Body of pancreas (tissue), 4 donors: ENCODE measurements around the gene LNX1. TPM values are rescaled to one million over a fixed set of nuclear protein-coding genes. Genes with fewer than 3 reads are reported as not detected.
A peak's percentile ranks its signal among the peaks of the same experiment; 100 is the strongest.

ENCODE experiments used
- ATAC-seq: fragments of 150-250 bp; one replicate; pipeline ENCODE4 v1.9.1; 2016
- DNase-seq, 4 donors: peaks; one replicate each; pipeline ENCODE4 v3.0.0-alpha.2; 2019
- H3K27ac ChIP-seq, 4 donors: fragments of 200-600 bp; sonication (generic); 1 replicate in 3 of 4; 2 replicates in 1 of 4; pipeline versions ENCODE4 v1.5.1 to v1.6.1; 2016 to 2019; ENCODE audit warnings: mild to moderate bottlenecking in 1 of 4, mixed read lengths in 1 of 4, moderate library complexity in 1 of 4
- H3K27me3 ChIP-seq, 2 donors: fragments of 200-600 bp; sonication (generic); one replicate each; pipeline ENCODE4 v1.6.0; 2016; ENCODE audit warnings: mild to moderate bottlenecking in 1 of 2
- H3K36me3 ChIP-seq, 2 donors: fragments of 200-600 bp; sonication (generic); replicated peaks in 1 of 2; 2 replicates each; pipeline ENCODE4 v1.5.1; 2016; ENCODE audit warnings: low read depth in 2 of 2; ENCODE audit not compliant: insufficient read depth in 1 of 2
- H3K4me1 ChIP-seq: fragments of 200-600 bp; sonication (generic); one replicate; pipeline ENCODE4 v1.6.0; 2016
- H3K4me3 ChIP-seq, 2 donors: fragments of 200-600 bp; sonication (generic); 1 replicate in 1 of 2; 2 replicates in 1 of 2; pipeline ENCODE4 v1.5.1; 2016 to 2019
- H3K9me3 ChIP-seq, 3 donors: fragments of 200-600 bp; sonication (generic); 1 replicate in 2 of 3; 2 replicates in 1 of 3; pipeline ENCODE4 v1.5.1; 2016
- CTCF ChIP-seq, 7 experiments: fragments of 450-650 bp in 4 of 7; fragments of 200-600 bp in 3 of 7; sonication (generic) in 3 of 7; IDR thresholded peaks; one replicate each; pipeline ENCODE4 v1.5.1; 2016 to 2019; ENCODE audit warnings: antibody characterized with exemption in 7 of 7
- POLR2A ChIP-seq, 3 donors: fragments of 450-650 bp; IDR thresholded peaks; one replicate each; pipeline ENCODE4 v1.6.1; 2016; ENCODE audit warnings: antibody characterized with exemption in 3 of 3, mild to moderate bottlenecking in 2 of 3
- WGBS, 2 donors: methylation state at CpG; one replicate each; pipeline ENCODE4 v1.1.5; 2017; 5-methylcytosine and 5-hydroxymethylcytosine counted together
- intact Hi-C: fragments of 100-400 bp; cut with DNase I; formaldehyde crosslinking; loops from one replicate; pipeline ENCODE4 v1.15.1; 2023
- total RNA-seq, 2 donors: library from RNA; depleted of rRNA; stranded (reverse); fragments of >200 nt; gene quantifications; one replicate each; pipeline ENCODE4 v1.1.0, GENCODE V29; 2016

LNX1 gene
- total RNA-seq, 2 donors from 2014 or later: 15.2 to 17.1 TPM

GRCh38 chr4:53580274-53580673 is 11.0 kb downstream of the LNX1 start:
- H3K4me3 ChIP-seq: no peak overlapping the region
- TF ChIP-seq CTCF (IDR thresholded peaks at IDR 0.05) (no peak), POLR2A (IDR thresholded peaks at IDR 0.05) (no peak)
- no peak for ATAC-seq
- no peaks in the 10 kb centered on the region for H3K27me3 ChIP-seq
- no peaks in the 10 kb centered on the region for H3K36me3 ChIP-seq
- peaks cover 43% of the 10 kb centered on the region for H3K4me1 ChIP-seq
- intact Hi-C loops: no loop called here
- no peaks in the 10 kb centered on the region for H3K9me3 ChIP-seq
- H3K27ac ChIP-seq: no peak overlapping the region
- WGBS, 2 donors: 76 to 81% methylated on average over 3 of the region's 3 CpGs
- no peak for DNase-seq

DNA sequence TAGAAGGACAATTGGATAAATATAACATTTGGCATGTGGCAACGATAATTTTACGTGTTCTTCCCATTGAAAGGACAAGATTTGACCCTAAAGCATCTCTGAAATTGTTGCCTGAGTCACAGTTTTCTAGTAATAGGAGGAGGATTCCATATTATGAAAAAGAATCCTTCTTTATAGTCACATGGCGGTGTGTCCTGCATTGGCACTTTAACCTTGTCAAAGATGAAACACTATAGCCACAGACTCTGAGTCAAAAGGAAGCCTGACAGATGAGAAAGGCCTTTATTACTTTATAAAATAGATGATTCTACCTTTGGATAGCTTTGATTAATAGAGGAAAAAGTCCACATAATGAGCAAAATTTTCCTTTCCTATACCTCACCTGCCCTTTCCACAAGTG is 11.5 kb downstream of the LNX1 start:
- intact Hi-C loops: no loop called here
- H3K27me3 ChIP-seq: no peaks in the 10 kb centered on the region
- H3K27ac ChIP-seq: no peak overlapping the region
- TF ChIP-seq POLR2A (IDR thresholded peaks at IDR 0.05) (no peak), CTCF (IDR thresholded peaks at IDR 0.05) (no peak)
- no peaks in the 10 kb centered on the region for H3K9me3 ChIP-seq
- ATAC-seq (no peak), DNase-seq (no peak)
- 83 to 84% methylated on average over 3 of the region's 3 CpGs for WGBS, 2 donors
- no peaks in the 10 kb centered on the region for H3K36me3 ChIP-seq
- peaks cover 38% of the 10 kb centered on the region for H3K4me1 ChIP-seq
- H3K4me3 ChIP-seq: no peak overlapping the region

DNA sequence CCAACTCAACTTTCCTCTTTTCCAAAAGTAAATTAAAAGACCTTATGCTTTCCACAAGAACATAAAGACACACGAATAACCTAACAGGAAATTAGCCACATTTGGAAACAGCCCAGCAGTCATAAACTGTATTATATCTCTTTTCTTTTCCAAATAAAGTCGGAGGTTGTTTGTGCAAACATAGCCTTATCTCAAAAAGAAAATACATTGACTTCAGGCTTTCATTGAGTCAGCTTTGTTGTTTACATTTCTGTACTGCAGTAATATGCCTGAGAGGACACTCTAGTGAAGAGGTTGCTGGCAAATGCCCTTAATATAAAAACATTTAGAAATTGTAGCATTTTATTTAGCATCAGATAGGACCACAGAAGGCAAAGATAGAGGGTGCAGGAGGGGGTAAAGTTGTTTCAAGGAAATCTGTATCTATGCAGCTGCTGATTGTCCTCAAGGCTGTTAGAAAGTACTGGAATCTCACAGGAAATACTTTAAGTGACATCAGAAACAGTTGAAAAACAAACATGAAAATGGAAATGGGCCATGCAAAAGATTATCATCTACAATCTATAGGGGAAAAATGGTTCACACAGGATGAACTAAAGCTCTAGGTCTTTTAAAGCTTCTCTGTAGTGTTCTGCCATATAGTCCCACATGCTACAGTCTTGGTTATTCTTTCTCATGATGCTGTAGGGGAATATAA is 14.5 kb downstream of the LNX1 start:
- Histone ChIP-seq H3K27me3 (no peaks in the 10 kb centered on the region), H3K9me3 (no peaks in the 10 kb centered on the region), H3K4me1 (peaks cover 22% of the 10 kb centered on the region), H3K27ac (peak overlapping the region in 1 of 4 donors; percentile 34), H3K4me3 (no peak overlapping the region), H3K36me3 (no peaks in the 10 kb centered on the region)
- WGBS, 2 donors: 1 to 3% methylated on average over 2 of the region's 2 CpGs
- DNase-seq (no peak), ATAC-seq (peak; percentile 48)
- TF ChIP-seq CTCF (IDR thresholded peaks at IDR 0.05): no peak
- TF ChIP-seq POLR2A (IDR thresholded peaks at IDR 0.05): no peak
- intact Hi-C loops: no loop called here

DNA sequence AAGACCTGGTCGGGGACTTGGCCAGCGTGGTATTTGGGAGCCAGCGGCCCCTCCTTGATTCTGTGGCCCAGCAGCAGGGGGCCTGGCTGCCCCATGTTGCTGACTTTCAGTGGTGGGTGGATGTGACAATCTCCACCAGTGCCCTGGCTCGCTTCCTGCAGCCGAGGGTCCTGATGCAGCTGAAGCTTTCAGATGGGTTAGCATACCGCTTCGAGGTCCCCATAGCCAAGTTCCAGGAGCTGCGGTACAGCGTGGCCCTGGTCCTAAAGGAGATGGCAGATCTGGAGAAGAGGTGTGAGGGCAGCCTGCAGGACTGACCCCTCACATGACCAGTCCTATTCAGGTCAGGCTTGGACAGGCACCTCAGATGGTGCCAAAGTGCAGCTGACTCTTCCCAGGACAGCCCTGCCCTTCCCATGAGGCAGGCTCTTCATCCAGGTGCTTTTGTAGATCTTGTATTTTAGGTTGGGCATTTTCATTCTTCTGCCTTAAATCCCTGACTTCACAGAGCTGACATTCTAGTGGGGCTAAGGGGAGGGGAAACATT is 15.1 kb downstream of the LNX1 start:
- no peaks in the 10 kb centered on the region for H3K27me3 ChIP-seq
- peak; percentile 6 for ATAC-seq
- no peaks in the 10 kb centered on the region for H3K9me3 ChIP-seq
- H3K36me3 ChIP-seq: no peaks in the 10 kb centered on the region
- TF ChIP-seq CTCF (IDR thresholded peaks at IDR 0.05) (no peak), POLR2A (IDR thresholded peaks at IDR 0.05) (no peak)
- H3K4me3 ChIP-seq: no peak overlapping the region
- H3K27ac ChIP-seq: peak overlapping the region in 1 of 4 donors; percentile 34
- no peak for DNase-seq
- H3K4me1 ChIP-seq: peaks cover 18% of the 10 kb centered on the region
- intact Hi-C loops: no loop called here
- 95 to 99% methylated on average over 6 to 9 of the region's 9 CpGs for WGBS, 2 donors

DNA sequence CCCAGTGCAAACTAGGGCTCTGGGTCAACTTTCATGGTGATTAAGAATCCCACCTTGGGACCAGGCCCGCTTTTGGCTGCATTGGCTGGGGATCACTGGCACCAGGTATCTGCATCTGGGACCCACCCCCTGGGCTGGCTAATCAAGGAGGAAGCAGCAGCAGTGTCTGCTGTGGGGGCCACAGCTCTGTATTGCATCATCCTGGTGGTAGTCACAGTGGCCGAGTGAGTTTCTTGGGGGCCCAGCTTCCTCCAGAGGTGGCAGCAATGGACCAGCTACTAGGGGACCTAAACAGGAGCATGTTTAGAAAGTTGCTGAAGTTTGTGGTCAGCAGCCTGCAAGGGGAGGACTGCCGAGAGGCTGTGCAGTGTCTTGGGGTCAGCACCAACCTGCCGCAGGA is 15.7 kb downstream of the LNX1 start:
- intact Hi-C loops: no loop called here
- DNase-seq (no peak), ATAC-seq (no peak)
- Histone ChIP-seq H3K27me3 (no peaks in the 10 kb centered on the region), H3K9me3 (no peaks in the 10 kb centered on the region), H3K4me3 (no peak overlapping the region), H3K36me3 (no peaks in the 10 kb centered on the region), H3K4me1 (peaks cover 18% of the 10 kb centered on the region), H3K27ac (no peak overlapping the region)
- TF ChIP-seq POLR2A (IDR thresholded peaks at IDR 0.05) (no peak), CTCF (IDR thresholded peaks at IDR 0.05) (no peak)
- 87 to 91% methylated on average over 3 to 4 of the region's 4 CpGs for whole genome bisulfite sequencing, 2 donors
